A549 treated with CORT108297 at 1 μM for 4 hours (cell line): Measurements from ENCODE around the gene CHRDL1. TPM values are rescaled to one million over a fixed set of nuclear protein-coding genes. Genes with fewer than 3 reads are reported as not detected.

ENCODE experiments used
- total RNA-seq: library from RNA; stranded (reverse); fragments of 200-300 nt; extraction: Qiagen RNA extraction; gene quantifications from 5 replicates; pipeline ENCODE4 v1.2.3, GENCODE V29; 2022

Gene CHRDL1, protein sequence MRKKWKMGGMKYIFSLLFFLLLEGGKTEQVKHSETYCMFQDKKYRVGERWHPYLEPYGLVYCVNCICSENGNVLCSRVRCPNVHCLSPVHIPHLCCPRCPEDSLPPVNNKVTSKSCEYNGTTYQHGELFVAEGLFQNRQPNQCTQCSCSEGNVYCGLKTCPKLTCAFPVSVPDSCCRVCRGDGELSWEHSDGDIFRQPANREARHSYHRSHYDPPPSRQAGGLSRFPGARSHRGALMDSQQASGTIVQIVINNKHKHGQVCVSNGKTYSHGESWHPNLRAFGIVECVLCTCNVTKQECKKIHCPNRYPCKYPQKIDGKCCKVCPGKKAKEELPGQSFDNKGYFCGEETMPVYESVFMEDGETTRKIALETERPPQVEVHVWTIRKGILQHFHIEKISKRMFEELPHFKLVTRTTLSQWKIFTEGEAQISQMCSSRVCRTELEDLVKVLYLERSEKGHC
- total RNA-seq: 0.01 to 0.06 TPM in 2 of 5 replicates, not detected in the others

GRCh38 chrX:110795645-110796406 lies at the start of gene CHRDL1:
CHRDL1 (minus strand) TSS chrX:110795817; CDS start chrX:110792181, 3,636 bp downstream.

